GM12873 (cell line): ENCODE data around the gene SERTAD3.

ENCODE experiments used
- TF ChIP-seq, protein P1 (sequence below): IDR thresholded peaks from 2 replicates; pipeline ENCODE4 v1.5.1; 2012; ENCODE audit warnings: low read depth, mild to moderate bottlenecking, moderate library complexity, low read length, control low read depth; ENCODE audit not compliant: insufficient read depth; ENCODE audit errors: missing control alignments

SERTAD3 gene

GRCh38 chr19:40393894-40394815 is 50.0 kb downstream of the SERTAD3 start:
- TF ChIP-seq, protein P1, sequence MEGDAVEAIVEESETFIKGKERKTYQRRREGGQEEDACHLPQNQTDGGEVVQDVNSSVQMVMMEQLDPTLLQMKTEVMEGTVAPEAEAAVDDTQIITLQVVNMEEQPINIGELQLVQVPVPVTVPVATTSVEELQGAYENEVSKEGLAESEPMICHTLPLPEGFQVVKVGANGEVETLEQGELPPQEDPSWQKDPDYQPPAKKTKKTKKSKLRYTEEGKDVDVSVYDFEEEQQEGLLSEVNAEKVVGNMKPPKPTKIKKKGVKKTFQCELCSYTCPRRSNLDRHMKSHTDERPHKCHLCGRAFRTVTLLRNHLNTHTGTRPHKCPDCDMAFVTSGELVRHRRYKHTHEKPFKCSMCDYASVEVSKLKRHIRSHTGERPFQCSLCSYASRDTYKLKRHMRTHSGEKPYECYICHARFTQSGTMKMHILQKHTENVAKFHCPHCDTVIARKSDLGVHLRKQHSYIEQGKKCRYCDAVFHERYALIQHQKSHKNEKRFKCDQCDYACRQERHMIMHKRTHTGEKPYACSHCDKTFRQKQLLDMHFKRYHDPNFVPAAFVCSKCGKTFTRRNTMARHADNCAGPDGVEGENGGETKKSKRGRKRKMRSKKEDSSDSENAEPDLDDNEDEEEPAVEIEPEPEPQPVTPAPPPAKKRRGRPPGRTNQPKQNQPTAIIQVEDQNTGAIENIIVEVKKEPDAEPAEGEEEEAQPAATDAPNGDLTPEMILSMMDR = no peak

DNA sequence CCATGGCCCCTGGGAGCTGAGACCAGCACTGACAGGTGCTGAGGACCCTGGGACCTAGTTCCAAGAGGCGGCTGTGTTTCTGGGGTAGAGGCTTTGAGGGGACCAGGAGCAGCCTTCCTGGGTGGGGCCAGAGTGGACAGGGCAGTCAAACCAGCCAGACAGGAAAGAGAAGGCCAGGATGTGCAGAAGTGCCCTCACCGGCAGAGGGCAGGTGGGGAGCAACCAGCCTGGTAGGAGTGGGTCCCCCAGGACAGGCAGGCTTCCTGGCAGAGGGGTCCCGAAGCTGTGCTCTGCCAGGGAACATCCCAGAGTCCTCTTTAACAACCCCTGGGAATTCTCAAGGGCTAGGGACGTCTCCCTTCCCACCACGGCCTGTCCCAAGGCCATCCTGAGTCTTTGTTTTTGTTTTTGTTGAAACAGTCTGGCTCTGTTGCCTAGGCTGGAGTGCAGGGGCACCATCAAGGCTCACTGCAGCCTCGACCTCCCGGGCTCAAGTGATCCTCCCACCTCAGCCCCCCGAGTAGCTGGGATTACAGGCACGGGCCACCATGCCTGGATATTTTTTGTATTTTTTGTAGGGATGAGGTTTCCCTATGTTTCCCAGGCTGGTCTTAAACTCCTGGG is 51.1 kb downstream of the SERTAD3 start:
- TF ChIP-seq, protein P1 = peak; percentile 37

- TF ChIP-seq, protein P1 = no peak
These were observed 52.0 kb downstream of the SERTAD3 start for GRCh38 chr19:40392123-40392522.
